Fibroblast of pulmonary artery (primary cell): Measurements from ENCODE around the gene AIFM3.

Experiments used
- DNase-seq: peaks from one replicate; pipeline ENCODE4 v3.0.0-alpha.2; 2010; ENCODE audit warnings: low read depth
- H3K4me3 ChIP-seq: replicated peaks from 2 replicates; pipeline ENCODE4 v1.5.1; 2011; ENCODE audit warnings: low read depth, mild to moderate bottlenecking, control low read depth, low read length, moderate library complexity
- CTCF ChIP-seq: IDR thresholded peaks from 2 replicates; pipeline ENCODE4 v1.5.1; 2011; ENCODE audit warnings: mild to moderate bottlenecking, control low read depth, low read length, inconsistent platforms; ENCODE audit errors: missing control alignments

The AIFM3 gene

DNA sequence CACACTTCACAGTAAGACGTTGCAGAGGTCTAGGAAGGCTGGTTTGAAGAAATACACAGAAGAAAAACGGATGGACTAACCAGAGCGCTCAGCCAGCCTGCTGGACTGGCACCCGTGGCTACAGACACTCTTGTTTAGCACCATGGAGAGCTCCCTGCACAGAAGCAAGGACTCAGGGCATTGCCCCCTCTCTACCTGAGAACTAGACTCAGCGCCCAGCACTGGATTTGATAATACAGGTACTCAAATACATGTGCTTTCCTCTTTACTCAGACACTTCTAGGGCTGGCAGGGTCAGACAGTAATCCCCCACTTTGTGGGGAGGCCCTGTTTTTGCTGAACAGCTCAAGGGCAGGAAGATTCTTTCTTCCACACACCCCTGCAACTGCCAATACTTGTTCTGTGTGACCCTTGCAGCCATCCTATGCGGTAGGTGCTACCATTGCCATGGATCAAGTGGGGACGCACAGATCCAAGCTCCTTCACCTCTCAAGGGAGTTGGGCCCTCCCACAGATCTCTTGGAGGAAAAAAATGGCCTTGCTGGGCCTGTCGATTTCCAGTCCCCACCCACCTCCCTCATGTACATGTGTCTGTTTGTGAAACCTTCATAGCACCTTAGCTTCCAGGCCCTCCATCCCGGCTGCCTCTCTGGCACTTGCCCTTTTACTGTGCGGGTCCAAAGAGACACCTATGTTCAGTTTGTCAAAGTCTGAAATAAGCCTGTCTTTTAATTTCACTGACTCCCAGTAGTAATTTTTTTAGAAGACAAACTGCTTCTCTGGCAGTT lies 42.8 kb downstream of the AIFM3 start:
- no peak for TF ChIP-seq CTCF
- DNase-seq = peak; percentile 67
- H3K4me3 ChIP-seq = no peak overlapping the region

DNA sequence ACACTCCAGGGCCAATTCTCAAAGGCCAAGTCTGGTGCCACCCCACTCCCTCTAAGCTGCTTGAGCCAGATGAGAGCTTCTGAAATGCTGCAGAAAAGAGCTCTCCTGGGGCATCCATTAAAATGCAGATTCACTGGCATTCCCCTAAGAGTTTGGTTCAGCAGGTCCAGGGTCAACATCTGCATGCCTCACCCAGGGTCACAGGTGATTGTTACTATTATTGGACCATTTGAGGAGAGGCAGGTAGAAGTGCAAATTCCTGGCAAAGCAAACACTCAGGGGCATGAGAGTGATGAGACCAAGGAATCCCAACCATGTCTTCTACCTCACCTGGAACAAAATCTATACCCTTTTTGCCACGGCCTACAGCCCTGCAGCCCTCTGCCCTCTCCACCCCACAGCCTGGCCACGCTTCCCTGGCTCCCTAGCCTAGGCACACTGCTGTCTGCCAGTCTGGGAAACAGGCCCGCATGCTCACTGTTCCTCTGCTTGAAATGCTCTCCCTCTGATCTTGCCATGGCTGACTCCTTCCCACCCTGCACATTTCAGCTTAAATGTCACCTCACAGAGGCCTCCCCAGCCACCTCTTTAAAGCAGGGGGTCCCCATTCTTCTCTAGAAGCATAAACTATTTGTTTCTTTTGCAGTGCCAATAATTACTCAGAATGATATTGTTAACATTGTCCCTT lies 43.5 kb downstream of the AIFM3 start:
- no peak overlapping the region for H3K4me3 ChIP-seq
- DNase-seq = no peak
- no peak for TF ChIP-seq CTCF

DNA sequence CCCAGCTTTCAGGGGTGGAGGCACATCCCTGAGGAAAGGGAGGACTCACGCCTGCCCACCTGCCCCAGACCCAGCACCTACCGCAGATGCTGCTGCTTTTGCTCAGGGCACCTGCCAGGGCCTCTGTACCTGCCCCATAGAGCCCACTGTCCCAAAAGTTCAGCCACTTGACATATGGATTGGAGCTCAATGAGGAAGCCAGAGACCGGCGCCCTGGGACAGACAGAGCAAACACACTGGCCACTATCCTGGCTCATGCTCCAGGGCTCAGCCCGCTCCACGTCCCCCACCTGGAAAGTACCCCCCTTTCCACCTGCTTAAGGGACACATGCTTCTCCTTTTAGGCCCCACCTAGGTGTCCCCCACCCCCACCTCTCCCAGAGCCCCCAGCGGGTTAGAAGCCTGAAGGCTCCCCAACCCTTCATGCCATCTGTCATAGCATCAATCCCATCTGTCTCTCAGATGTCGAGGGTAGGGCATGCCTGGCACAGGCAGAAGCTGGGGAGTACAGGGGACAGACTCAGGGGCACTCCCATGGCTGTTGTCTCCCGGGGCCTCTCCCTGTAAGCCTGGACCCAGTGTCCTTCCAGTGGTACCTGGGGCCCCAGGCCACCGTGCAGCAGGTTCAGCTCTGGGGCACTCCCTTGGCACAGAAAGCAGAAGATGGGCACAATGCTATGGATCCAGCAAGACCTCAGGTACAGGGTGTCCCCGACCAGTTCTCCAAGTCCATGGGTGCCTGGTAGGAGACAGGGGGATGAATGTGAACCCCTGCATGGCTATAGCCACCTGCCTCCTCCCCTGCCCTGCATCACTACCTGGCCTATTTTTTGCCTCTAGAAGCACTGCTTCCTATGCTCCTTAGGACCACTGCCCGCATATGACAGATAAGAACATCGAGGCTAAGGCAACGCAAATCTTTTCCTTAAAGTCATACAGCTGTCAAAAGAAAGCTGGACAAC lies 45.7 kb downstream of the AIFM3 start:
- no peak for TF ChIP-seq CTCF
- no peak overlapping the region for H3K4me3 ChIP-seq
- no peak for DNase-seq

GRCh38 chr22:21013657-21014201 lies 46.7 kb downstream of the AIFM3 start:
- no peak for DNase-seq
- no peak for TF ChIP-seq CTCF
- H3K4me3 ChIP-seq = peak overlapping the region; percentile 59

GRCh38 chr22:21014202-21014725 lies 47.2 kb downstream of the AIFM3 start:
- TF ChIP-seq CTCF = no peak
- peak overlapping the region; percentile 59 for H3K4me3 ChIP-seq
- peak; percentile 93 for DNase-seq

GRCh38 chr22:21014726-21015465 lies 47.8 kb downstream of the AIFM3 start, which contains the start of gene P2RX6:
P2RX6 (plus strand) TSS chr22:21015165; CDS start chr22:21015175, 10 bp downstream.
- DNase-seq = peak; percentile 60
- TF ChIP-seq CTCF = no peak
- peak within 1 kb of the TSS; percentile 59 for H3K4me3 ChIP-seq
